Measurements from ENCODE around the gene GLYATL1.

GLYATL1 gene

GRCh38 chr11:58939277-58939676 is at the start of gene GLYATL1:
GLYATL1 (plus strand) TSS chr11:58939488; CDS start chr11:58947088, 7,600 bp downstream.
- DNase-seq = no peak

- no peak for DNase-seq
Observed at GRCh38 chr11:58893899-58894298, 45.4 kb upstream of the GLYATL1 start.

- peak in 1 of 2 donors; percentile 5 for DNase-seq
Observed at GRCh38 chr11:58898106-58898505, 41.2 kb upstream of the GLYATL1 start.

GRCh38 chr11:58900479-58901420 is 38.5 kb upstream of the GLYATL1 start:
- DNase-seq = peak; percentile 20 to 35

GRCh38 chr11:58902881-58903280 is 36.4 kb upstream of the GLYATL1 start:
- DNase-seq = no peak

- no peak for DNase-seq
Observed at GRCh38 chr11:58905011-58905720, 34.1 kb upstream of the GLYATL1 start.

GRCh38 chr11:58905721-58906547 is 33.4 kb upstream of the GLYATL1 start:
- DNase-seq = no peak

- DNase-seq = peak in 1 of 2 donors; percentile 1
Observed at GRCh38 chr11:58907780-58908179, 31.5 kb upstream of the GLYATL1 start.

GRCh38 chr11:58912124-58912523 is 27.2 kb upstream of the GLYATL1 start:
- peak in 1 of 2 donors; percentile 1 for DNase-seq

GRCh38 chr11:58913685-58914084 is 25.6 kb upstream of the GLYATL1 start:
- no peak for DNase-seq

GRCh38 chr11:58914821-58915543 is 24.3 kb upstream of the GLYATL1 start:
- no peak for DNase-seq

- DNase-seq = no peak
Observed at GRCh38 chr11:58916637-58917036, 22.7 kb upstream of the GLYATL1 start.

GRCh38 chr11:58917159-58917783 is 22.0 kb upstream of the GLYATL1 start:
- DNase-seq = no peak

GRCh38 chr11:58919561-58919960 is 19.7 kb upstream of the GLYATL1 start:
- DNase-seq = no peak

- DNase-seq = peak in 1 of 2 donors; percentile 5
Observed at GRCh38 chr11:58919980-58920379, 19.3 kb upstream of the GLYATL1 start.

- DNase-seq = no peak
Observed at GRCh38 chr11:58921778-58922390, 17.4 kb upstream of the GLYATL1 start.

GRCh38 chr11:58922479-58922878 is 16.8 kb upstream of the GLYATL1 start:
- DNase-seq = no peak

GRCh38 chr11:58923300-58923788 is 15.9 kb upstream of the GLYATL1 start:
- DNase-seq = peak in 1 of 2 donors; percentile 6

GRCh38 chr11:58924230-58924629 is 15.1 kb upstream of the GLYATL1 start:
- DNase-seq = no peak

- DNase-seq = no peak
Observed at GRCh38 chr11:58926251-58926650, 13.0 kb upstream of the GLYATL1 start.

- DNase-seq = no peak
Observed at GRCh38 chr11:58926695-58927094, 12.6 kb upstream of the GLYATL1 start.

All from bone marrow (tissue), 2 donors.